Measurements from ENCODE around the gene B4GAT1.

DNA sequence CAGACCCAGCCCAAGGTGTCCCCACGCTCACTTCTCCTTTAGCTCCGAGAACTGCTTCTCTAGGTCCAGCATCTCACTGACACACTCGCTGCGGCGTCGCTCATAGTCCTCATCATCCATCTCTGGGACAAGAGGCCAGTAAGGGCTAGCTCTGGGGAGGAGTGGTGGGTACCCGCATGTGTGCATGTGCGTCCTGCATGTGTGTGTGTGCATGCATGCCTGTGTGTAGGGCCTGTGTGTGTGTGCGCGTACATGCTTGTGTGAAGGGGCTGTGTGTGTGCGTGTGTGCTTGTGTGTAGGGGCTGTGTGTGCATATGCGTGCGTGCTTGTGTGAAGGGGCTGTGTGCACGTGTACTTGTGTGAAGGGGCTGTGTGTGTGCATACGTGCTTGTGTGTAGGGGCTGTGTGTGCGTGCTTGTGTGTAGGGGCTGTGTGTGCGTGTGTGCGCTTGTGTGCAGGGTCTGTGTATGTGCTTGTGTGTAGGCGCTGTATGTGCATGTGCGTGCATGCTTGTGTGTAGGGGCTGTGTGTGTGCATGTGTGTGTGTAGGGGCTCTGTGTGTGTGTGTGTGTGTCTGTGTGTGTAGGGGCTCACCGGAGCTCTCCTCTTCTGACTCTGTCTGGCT, 5.8 kb downstream of the B4GAT1 start:
- TF ChIP-seq KMT2A (CRISPR knock-in tag; IDR thresholded peaks at IDR 0.05) (no peak), ZSCAN29 (CRISPR knock-in tag; conservative IDR thresholded peaks at IDR 0.05) (no peak)
- TF ChIP-seq, protein P1, sequence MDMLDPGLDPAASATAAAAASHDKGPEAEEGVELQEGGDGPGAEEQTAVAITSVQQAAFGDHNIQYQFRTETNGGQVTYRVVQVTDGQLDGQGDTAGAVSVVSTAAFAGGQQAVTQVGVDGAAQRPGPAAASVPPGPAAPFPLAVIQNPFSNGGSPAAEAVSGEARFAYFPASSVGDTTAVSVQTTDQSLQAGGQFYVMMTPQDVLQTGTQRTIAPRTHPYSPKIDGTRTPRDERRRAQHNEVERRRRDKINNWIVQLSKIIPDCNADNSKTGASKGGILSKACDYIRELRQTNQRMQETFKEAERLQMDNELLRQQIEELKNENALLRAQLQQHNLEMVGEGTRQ (IDR thresholded peaks at IDR 0.05; ENCODE audit: low read depth, low read length) = no peak
- TF ChIP-seq, protein P1 (CRISPR knock-in tag; IDR thresholded peaks at IDR 0.05; ENCODE audit: borderline replicate concordance) = no peak
- TF ChIP-seq, protein P2, sequence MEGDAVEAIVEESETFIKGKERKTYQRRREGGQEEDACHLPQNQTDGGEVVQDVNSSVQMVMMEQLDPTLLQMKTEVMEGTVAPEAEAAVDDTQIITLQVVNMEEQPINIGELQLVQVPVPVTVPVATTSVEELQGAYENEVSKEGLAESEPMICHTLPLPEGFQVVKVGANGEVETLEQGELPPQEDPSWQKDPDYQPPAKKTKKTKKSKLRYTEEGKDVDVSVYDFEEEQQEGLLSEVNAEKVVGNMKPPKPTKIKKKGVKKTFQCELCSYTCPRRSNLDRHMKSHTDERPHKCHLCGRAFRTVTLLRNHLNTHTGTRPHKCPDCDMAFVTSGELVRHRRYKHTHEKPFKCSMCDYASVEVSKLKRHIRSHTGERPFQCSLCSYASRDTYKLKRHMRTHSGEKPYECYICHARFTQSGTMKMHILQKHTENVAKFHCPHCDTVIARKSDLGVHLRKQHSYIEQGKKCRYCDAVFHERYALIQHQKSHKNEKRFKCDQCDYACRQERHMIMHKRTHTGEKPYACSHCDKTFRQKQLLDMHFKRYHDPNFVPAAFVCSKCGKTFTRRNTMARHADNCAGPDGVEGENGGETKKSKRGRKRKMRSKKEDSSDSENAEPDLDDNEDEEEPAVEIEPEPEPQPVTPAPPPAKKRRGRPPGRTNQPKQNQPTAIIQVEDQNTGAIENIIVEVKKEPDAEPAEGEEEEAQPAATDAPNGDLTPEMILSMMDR (CRISPR knock-in tag; IDR thresholded peaks at IDR 0.05) = no peak
- TF ChIP-seq, protein P3, sequence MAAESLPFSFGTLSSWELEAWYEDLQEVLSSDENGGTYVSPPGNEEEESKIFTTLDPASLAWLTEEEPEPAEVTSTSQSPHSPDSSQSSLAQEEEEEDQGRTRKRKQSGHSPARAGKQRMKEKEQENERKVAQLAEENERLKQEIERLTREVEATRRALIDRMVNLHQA (CRISPR knock-in tag; IDR thresholded peaks at IDR 0.05) = no peak
